DOHH2 (cell line): ENCODE data around the gene AGFG1.

ENCODE experiments used
- H3F3A ChIP-seq: fragments of 200-600 bp; sonication (generic), shearing (Covaris generic); 2 replicates; pipeline ENCODE4 v1.6.0; 2016; ENCODE audit warnings: antibody characterized with exemption, mild to moderate bottlenecking; ENCODE audit not compliant: control insufficient read depth, insufficient read depth
- H3K27ac ChIP-seq: fragments of 200-600 bp; sonication (generic); 2 replicates; pipeline ENCODE4 v1.5.1; 2014; ENCODE audit warnings: low read depth, mild to moderate bottlenecking, low read length, moderate library complexity
- H3K27me3 ChIP-seq: fragments of 200-600 bp; sonication (generic); 2 replicates; pipeline ENCODE4 v1.6.1; 2014; ENCODE audit warnings: mild to moderate bottlenecking, low read length, mixed read lengths; ENCODE audit not compliant: control insufficient read depth
- H3K36me3 ChIP-seq: fragments of 200-600 bp; sonication (generic); 2 replicates; pipeline ENCODE4 v1.6.1; 2014; ENCODE audit warnings: mild to moderate bottlenecking, low read length, moderate library complexity, mixed read lengths; ENCODE audit not compliant: control insufficient read depth
- H3K4me1 ChIP-seq: fragments of 200-600 bp; sonication (generic); 2 replicates; pipeline ENCODE4 v1.6.1; 2014; ENCODE audit warnings: mild to moderate bottlenecking, low read length, mixed read lengths; ENCODE audit not compliant: control insufficient read depth
- H3K4me2 ChIP-seq: fragments of 200-600 bp; sonication (generic); 2 replicates; pipeline ENCODE4 v1.6.0; 2014; ENCODE audit warnings: mild to moderate bottlenecking, low read length, moderate library complexity
- H3K4me3 ChIP-seq: fragments of 200-600 bp; sonication (generic); 2 replicates; pipeline ENCODE4 v1.5.1; 2014; ENCODE audit warnings: mild to moderate bottlenecking, low read length, mixed read lengths
- H3K79me2 ChIP-seq: fragments of 200-600 bp; sonication (generic); 2 replicates; pipeline ENCODE4 v1.6.1; 2014; ENCODE audit warnings: mild to moderate bottlenecking, low read length, mixed read lengths; ENCODE audit not compliant: control insufficient read depth
- H3K9me2 ChIP-seq: fragments of 200-600 bp; sonication (generic); replicated peaks from 2 replicates; pipeline ENCODE4 v1.6.1; 2014; ENCODE audit warnings: mild to moderate bottlenecking, low read length, mixed read lengths; ENCODE audit not compliant: control insufficient read depth
- H3K9me3 ChIP-seq: fragments of 200-600 bp; sonication (generic); 2 replicates; pipeline ENCODE4 v1.6.1; 2014; ENCODE audit warnings: antibody characterized with exemption, low read length, mixed read lengths; ENCODE audit not compliant: control insufficient read depth, insufficient read depth
- H4K20me1 ChIP-seq: fragments of 200-600 bp; sonication (generic); 2 replicates; pipeline ENCODE4 v1.6.0; 2014; ENCODE audit warnings: low read depth, mild to moderate bottlenecking, antibody characterized with exemption, low read length, moderate library complexity; ENCODE audit not compliant: control insufficient read depth, insufficient read depth
- EZH2phosphoT487 ChIP-seq: fragments of 200-600 bp; sonication (generic); IDR thresholded peaks from 2 replicates; pipeline ENCODE4 v1.6.1; 2017; ENCODE audit warnings: borderline replicate concordance, mild to moderate bottlenecking, antibody characterized with exemption, low read length, moderate library complexity, mixed read lengths
- TF ChIP-seq, protein P1 (sequence below): fragments of 200-600 bp; sonication (generic); IDR thresholded peaks from one replicate; pipeline ENCODE4 v1.5.1; 2014; ENCODE audit warnings: antibody characterized with exemption, mild to moderate bottlenecking, low read depth, low read length; ENCODE audit not compliant: poor library complexity, severe bottlenecking

The AGFG1 gene

DNA sequence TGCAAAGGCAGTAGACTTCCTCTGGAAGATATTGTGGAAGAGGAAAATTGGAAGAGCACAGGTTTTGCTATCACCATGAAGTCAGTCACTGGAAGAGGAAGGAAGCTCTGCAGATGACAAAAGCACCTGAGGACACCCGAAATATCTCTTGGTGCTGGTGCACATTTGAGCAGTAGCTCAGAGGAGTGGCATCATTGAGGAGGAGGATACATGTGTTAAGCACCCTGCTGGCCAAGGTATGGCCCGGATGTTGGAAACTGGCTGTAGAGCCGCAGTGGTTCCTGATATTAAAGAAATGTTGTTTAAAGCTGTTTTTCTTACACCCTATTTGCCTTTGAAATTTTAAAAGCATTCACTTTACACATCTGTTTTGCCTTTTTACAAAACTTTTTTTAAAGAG, 94.1 kb downstream of the AGFG1 start:
- H3K9me2 ChIP-seq: no peaks in the 10 kb centered on the region
- H4K20me1 ChIP-seq: no peaks in the 10 kb centered on the region
- no peaks in the 10 kb centered on the region for H3K4me1 ChIP-seq
- no peaks in the 10 kb centered on the region for H3K9me3 ChIP-seq
- H3K27me3 ChIP-seq: no peaks in the 10 kb centered on the region
- H3K4me2 ChIP-seq: no peak overlapping the region
- H3K27ac ChIP-seq: no peak overlapping the region
- H3F3A ChIP-seq: no peaks in the 10 kb centered on the region
- no peaks in the 10 kb centered on the region for H3K36me3 ChIP-seq
- no peak overlapping the region for H3K4me3 ChIP-seq
- no peaks in the 10 kb centered on the region for H3K79me2 ChIP-seq
- no peak for TF ChIP-seq EZH2phosphoT487
- TF ChIP-seq, protein P1, sequence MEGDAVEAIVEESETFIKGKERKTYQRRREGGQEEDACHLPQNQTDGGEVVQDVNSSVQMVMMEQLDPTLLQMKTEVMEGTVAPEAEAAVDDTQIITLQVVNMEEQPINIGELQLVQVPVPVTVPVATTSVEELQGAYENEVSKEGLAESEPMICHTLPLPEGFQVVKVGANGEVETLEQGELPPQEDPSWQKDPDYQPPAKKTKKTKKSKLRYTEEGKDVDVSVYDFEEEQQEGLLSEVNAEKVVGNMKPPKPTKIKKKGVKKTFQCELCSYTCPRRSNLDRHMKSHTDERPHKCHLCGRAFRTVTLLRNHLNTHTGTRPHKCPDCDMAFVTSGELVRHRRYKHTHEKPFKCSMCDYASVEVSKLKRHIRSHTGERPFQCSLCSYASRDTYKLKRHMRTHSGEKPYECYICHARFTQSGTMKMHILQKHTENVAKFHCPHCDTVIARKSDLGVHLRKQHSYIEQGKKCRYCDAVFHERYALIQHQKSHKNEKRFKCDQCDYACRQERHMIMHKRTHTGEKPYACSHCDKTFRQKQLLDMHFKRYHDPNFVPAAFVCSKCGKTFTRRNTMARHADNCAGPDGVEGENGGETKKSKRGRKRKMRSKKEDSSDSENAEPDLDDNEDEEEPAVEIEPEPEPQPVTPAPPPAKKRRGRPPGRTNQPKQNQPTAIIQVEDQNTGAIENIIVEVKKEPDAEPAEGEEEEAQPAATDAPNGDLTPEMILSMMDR: no peak

DNA sequence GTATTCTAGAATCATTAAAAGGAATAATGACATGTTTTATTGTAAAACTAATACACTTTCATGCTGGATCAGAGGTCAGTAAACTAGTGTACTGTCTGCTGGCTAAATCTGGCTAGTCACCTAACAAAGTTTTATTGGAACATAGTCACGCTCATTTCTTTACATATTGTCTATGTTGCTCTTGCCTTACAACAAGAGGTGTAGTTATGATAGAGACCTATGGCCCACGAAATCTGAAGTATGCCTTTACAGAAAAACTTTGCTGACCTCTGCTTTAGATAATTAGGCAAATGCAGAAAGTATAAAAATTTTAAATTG, 96.9 kb downstream of the AGFG1 start:
- Histone ChIP-seq H3K9me3 (no peaks in the 10 kb centered on the region), H3F3A (no peaks in the 10 kb centered on the region)

DNA sequence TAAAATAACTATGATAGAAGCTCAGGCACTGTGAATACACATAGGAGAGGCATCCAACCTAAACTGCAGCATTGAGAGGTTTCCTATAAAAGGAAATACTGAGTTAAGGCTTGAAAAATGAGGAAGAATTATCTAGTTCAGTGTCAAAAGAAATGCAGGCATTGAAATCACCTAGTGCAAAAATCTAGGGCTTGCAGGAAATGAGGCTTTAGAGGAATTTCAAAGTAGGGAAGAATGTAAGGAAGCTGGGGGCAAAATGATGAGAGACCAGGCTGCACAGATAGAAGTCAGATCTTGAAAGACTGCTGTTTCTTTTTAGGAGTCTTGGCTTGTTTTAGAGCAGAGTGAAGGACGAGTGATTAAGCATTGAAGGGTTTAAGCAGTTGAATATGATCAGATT, 98.7 kb downstream of the AGFG1 start:
- Histone ChIP-seq H3F3A (no peaks in the 10 kb centered on the region), H3K4me2 (no peak overlapping the region), H3K4me3 (no peak overlapping the region), H3K9me3 (no peaks in the 10 kb centered on the region), H4K20me1 (no peaks in the 10 kb centered on the region), H3K4me1 (no peaks in the 10 kb centered on the region), H3K79me2 (no peaks in the 10 kb centered on the region), H3K27me3 (no peaks in the 10 kb centered on the region), H3K36me3 (no peaks in the 10 kb centered on the region), H3K9me2 (no peaks in the 10 kb centered on the region), H3K27ac (no peak overlapping the region)
- TF ChIP-seq, protein P1: no peak
- TF ChIP-seq EZH2phosphoT487: no peak

More for the DNA sequence above, 96.9 kb downstream of the AGFG1 start:
- H3K79me2 ChIP-seq: no peaks in the 10 kb centered on the region
- no peak overlapping the region for H3K4me3 ChIP-seq
- no peaks in the 10 kb centered on the region for H3K27me3 ChIP-seq
- H3K27ac ChIP-seq: no peak overlapping the region
- no peaks in the 10 kb centered on the region for H3K9me2 ChIP-seq
- no peaks in the 10 kb centered on the region for H3K4me1 ChIP-seq
- TF ChIP-seq, protein P1: no peak
- H3K4me2 ChIP-seq: no peak overlapping the region
- H4K20me1 ChIP-seq: no peaks in the 10 kb centered on the region
- no peaks in the 10 kb centered on the region for H3K36me3 ChIP-seq

DNA sequence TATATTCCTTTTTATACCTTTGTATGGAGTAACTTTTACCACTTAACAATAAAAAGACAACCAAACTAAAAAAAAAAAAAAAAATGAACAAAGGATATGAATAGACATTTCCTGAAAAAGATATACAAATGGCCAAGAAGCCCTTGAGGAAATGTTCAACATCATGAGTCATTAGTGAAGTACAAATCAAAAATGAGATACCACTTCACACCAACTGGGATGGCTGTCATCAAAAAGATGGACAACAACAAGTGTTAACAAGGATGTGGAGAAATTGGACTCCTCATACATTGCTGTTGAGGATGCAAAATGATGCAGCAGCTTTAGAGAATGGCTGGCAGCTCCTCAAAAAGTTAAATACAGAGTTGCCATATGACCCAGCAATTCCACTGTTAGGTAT, 104.2 kb downstream of the AGFG1 start:
- Histone ChIP-seq H3F3A (no peaks in the 10 kb centered on the region), H3K9me3 (no peaks in the 10 kb centered on the region), H3K9me2 (no peaks in the 10 kb centered on the region), H3K79me2 (no peaks in the 10 kb centered on the region), H3K4me3 (no peak overlapping the region), H3K4me2 (no peak overlapping the region), H3K27me3 (peaks cover 5% of the 10 kb centered on the region; the same call in 1 of the 2 replicates), H4K20me1 (no peaks in the 10 kb centered on the region), H3K27ac (no peak overlapping the region), H3K36me3 (no peaks in the 10 kb centered on the region), H3K4me1 (no peaks in the 10 kb centered on the region)
- no peak for TF ChIP-seq EZH2phosphoT487
- TF ChIP-seq, protein P1: no peak
